Measurements from ENCODE around the gene SGSM1.
"Not testable (repeated sequence)": the region's sequence is repeated elsewhere in the genome, so short reads cannot be mapped to it uniquely, and the experiment has no call there.

SGSM1 gene

DNA sequence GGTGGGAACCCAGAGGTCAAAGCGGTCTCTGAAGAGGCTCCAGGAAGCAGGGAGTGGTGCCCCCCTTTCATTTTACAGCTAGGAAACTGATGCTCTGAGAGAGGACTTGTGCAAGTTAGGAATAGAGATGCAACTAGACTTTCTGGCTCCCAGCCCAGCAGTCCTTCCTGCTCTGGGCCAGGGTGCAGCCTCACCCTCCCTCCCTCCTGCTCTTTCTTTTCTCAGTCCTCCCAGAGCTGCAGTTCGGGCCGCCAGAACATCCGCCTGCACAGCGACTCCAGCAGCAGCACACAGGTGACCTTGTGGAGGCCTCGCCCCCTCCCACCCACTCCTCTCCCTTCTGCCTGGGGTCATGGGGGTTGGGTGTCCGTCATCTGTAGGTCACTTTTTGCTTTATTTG, 89.0 kb downstream of the SGSM1 start:
- DNase-seq (ENCODE audit: low read depth), result no peak

DNA sequence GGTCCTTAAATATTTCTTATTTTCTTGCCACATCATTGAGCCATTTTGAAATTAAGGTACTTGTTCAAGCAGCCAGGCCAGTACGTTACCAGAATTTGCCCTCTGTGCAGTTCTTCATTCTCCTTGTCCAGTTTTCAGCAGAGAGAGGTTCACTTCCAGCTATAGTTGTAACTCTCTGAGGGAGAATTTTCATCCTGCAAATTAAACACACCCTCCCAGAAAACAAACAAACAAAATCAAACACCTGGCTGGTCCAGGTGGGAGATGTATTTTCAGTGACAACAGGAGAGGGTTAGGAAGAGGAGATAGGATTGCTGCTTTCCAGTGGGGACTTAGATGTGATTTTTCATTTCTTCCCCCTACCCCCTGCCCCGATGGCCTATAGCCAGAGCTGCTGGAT, 95.4 kb downstream of the SGSM1 start:
- DNase-seq (ENCODE audit: low read depth), result no peak

DNA sequence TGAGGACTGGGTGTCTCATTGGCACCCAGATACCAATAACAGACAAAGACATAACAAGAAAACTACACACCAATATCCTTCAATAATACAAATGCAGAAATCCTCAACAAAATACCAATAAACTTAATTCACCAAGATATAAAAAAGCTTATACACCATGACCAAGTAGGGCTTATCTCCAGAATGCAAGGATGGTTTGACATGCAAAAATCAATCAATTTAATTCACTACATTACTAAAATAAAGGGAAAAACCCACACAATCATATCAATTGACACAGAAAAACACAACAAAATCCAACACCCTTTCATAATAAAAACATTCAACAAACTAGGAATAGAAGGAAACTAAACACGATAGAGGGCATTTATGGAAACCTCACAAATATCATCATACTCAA, 99.9 kb downstream of the SGSM1 start:
- DNase-seq (ENCODE audit: low read depth), result no peak

DNA sequence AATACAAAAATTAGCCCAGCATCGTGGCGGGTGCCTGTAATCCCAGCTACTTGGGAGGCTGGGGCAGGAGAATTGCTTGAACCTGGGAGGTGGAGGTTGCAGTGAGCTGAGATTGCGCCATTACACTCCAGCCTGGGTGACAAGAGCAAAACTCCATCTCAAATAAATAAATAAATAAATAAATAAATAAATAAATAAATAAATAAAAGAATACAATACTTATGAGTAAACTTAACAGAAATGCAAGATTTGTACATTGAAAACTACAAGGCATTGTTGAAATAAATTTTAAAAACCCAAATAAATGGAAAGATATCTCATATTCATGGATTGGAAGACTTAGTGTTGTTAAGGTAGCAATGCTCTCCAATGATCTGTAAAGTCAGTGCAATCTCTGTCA, 101.1 kb downstream of the SGSM1 start:
- not testable (repeated sequence) for DNase-seq (ENCODE audit: low read depth)

DNA sequence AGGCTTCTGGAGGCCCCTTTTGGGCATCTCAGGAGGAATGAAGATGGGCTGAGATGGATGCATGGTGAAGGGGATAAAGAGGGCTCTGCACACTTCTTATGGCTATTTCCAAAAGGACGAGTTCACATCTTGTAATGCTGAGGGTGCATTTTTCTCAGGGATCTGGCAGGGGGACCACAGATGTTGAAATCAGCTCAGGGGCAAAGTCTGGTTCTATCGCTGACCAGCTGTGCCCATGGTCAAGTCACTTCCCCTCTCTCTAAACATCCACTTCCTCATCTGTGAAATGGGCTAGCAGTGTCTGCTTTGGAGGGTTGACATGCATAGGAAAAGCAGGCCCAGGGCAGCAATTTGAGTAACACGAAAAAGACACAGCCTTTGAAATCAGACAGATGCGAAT, 114.0 kb downstream of the SGSM1 start:
- no peak for DNase-seq (ENCODE audit: low read depth)

DNA sequence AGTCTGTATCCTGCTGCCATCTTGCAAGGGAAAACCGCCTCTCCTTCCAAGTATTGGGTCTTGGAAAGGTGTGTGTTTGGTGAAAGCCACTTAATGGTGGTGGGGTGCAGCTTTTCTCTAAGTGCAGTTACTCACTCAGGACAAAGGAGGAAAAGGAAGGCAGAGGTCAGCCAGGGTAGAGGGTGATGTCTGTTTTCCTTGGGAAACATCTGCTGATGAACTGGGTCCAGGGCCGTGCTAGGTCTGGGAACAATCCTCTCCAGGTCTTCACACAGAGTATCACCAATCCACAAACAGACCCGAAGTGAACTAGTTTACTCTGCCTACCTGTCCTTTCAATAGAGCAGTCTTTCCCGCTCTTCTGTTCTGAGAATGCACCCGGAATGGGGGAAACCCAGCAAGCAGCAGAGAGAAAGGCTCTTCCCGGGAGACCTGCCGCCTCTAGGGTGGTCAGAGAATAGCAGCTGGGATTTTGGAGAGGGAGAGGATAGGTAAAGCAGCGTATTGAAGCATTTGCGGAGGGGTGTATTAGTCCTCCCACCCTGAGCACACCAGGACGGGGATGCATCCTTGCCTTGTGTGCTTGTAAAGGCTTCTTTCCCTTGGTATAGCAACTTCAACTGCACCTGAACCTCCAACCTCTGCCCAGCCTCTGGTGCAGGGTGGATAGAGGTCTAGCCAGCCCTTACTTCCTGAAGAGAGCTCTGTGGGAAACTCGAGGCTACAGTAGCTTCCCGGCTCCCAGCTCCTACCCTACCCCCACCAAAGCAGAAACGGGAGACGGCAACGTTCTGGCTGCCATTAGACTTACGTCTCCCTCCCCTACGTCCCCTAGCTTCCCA, 119.8 kb downstream of the SGSM1 start:
- no peak for DNase-seq (ENCODE audit: low read depth)

DNA sequence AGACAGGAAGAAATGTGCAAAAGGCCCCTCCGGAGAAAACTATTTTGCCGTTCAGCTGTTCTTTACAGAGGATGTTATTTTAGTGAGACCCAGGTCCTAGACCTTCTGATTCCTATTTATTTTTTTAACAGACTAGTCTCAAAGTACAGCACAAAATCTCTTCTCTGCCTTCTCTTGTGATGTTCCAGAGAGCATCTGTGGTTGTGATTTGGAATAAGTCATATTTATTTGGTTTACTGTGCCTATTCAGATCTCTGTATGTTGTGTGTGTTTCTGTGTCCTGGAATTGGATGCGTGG, 120.4 kb downstream of the SGSM1 start:
- DNase-seq (ENCODE audit: low read depth), result no peak

DNA sequence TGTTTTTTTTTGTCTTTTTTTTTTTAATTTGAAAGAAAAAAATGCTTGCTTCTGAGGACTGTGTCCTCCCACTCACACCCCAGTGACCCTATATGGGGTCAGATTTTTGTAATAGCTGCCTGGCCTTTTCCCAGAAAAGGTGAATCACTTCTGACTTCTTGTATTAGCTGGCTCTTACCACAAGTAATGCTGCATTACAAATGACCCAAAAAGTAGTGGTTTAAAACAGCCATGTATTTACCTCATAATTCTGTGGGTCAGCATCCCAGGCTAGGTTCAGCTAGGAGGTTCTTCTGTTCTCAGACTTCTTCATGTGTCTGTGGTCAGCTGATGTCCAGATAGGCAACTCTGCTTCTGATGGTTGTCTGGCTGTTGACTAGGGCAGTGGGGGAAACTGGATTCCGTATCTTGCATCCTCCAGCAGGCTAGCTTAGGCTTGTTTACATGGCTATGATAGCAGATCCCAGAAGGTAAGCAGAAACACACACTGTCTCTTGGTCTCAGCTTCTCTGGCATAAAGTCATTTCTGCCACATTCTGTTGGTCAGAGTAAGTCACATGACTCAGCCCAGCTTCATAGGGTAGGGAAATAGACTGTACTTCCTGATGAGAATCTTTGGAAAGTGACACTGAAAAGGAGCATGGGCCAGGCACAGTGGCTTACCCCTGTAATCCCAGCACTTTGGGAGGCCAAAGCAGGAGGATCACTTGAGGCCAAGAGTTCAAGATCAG, 121.0 kb downstream of the SGSM1 start:
- no peak for DNase-seq (ENCODE audit: low read depth)

DNA sequence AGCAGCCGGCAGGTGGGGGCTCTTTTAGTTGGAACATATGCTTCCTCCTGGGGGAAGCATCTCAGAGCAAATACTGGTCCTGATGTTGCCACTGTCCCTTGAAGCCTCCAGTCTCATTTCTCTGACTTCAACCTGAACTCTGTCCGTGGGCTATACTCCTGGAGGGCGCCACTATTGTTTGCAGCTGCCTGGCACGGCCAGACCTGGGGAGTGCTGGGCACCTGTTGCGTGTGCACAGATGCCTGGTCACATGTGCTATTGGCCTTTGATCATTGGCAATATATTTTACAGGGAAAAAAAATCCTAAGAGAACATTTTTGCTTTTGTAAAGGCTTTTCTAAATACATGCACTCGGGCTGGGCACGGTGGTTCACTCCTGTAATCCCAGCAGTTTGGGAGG, 122.3 kb downstream of the SGSM1 start:
- DNase-seq (ENCODE audit: low read depth), result no peak

DNA sequence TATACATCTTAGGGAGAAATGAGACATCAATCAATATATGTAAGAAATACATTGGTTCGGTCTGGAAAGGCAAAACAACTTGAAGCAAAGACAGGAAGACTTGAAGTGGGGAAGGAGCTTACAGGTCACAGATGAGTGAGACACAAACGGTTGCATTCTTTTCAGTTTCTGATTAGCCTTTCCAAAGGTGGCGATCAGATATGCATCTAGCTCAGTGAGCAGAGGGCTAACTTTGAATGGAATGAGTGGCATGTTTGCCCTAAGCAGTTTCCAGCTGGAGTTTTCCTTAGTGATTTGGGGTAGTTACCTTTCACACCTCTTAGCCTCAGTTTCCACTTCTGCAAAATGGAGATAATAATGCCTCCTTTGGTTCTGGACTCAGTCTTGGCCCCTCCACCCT, 124.7 kb downstream of the SGSM1 start:
- no peak for DNase-seq (ENCODE audit: low read depth)

DNA sequence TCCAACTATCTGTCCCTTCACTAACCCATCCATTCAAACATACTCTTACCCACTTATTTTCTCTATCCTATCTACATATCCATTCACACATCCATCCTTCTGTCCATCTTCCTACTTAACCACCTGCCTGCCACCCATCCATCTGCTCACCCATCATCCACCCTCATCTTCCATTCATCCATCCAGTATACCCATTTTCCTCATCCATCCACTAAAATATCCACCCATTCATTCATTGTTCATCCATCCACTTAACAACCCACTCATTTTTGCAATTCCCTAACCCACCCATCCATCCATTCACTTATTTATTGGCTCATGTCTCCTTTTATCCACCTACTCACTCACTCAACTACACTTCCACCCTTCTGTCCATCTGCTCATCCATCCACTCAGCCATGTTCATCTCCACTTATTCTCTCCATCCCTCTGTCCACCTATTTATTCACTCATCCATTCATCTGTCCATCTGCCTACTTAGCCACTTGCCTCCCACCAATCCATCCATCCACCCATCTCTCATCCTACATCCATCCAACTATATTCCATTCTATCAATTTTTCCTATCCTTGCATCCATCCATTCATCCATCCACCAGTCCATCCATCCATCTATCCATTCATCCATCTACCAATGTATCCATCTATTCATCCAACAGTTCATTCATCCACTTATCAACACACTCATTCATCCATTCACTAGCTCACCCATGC, 129.9 kb downstream of the SGSM1 start:
- no peak for DNase-seq (ENCODE audit: low read depth)

DNA sequence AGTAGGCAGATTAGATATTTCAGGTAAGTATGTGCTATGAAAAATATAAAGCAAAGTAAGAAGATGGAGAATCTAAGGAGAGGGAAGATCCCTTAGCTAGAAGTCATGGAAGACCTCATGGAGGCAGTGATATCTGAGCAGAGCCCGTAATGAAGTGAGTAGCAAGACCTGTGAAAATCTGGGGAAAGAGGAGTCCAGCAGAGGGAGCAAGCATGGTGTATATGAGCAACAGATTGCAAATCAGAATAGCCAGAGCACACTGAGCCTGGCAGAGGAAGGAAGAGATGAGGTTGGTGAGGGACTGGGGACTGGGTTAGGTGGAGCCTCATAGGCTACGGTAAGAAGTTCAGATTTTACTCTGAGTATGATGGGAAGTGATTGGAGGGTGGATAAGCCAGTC, 131.1 kb downstream of the SGSM1 start:
- DNase-seq (ENCODE audit: low read depth), result no peak

DNA sequence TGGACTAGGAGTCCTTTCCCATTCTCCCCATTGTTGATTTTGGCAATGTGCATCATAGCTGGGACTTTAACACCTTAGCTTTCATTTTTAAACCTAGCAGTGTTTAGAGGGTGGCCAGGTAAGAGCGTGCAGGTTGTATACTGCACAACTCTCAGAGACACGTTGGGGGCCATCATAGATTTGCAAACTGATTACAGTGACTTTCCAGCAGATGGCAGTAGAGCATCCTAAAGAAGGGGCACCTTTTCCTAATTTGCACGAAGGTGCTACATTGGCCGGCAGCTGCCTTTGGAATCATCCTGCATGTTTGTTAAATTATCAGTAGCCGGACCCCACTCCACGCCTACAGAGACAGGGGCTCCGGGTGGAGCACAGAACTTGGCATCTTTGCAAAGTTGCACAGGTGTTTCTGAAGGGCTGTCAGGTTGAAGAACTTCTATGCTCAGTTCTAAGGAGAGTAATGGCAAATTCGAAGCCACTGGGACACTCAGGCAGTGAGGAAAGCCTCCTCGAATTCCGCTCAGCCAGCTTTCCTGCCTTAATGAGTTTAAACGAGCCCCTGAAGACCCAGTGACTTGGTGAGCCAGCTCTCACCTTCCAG, 132.8 kb downstream of the SGSM1 start:
- no peak for DNase-seq (ENCODE audit: low read depth)

DNA sequence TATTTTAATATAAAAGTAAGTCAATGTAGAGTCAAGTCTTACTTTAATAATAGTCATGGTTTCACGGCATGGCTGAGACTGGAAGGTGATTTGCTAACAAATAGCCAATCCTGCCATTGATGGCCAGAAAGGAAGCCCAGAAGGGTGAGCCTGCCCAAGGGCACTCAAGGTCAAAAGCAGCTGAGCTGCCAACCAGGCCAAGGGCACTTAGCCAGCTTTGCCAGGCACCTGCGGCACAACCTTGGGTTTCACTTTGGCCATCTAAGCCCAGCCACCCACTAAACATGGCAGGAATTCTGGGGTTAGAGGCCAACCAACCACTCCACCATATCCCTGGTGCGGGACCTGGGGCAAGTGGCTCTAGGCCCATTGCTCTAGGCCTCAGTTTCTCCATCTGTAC, 136.3 kb downstream of the SGSM1 start:
- no peak for DNase-seq (ENCODE audit: low read depth)

DNA sequence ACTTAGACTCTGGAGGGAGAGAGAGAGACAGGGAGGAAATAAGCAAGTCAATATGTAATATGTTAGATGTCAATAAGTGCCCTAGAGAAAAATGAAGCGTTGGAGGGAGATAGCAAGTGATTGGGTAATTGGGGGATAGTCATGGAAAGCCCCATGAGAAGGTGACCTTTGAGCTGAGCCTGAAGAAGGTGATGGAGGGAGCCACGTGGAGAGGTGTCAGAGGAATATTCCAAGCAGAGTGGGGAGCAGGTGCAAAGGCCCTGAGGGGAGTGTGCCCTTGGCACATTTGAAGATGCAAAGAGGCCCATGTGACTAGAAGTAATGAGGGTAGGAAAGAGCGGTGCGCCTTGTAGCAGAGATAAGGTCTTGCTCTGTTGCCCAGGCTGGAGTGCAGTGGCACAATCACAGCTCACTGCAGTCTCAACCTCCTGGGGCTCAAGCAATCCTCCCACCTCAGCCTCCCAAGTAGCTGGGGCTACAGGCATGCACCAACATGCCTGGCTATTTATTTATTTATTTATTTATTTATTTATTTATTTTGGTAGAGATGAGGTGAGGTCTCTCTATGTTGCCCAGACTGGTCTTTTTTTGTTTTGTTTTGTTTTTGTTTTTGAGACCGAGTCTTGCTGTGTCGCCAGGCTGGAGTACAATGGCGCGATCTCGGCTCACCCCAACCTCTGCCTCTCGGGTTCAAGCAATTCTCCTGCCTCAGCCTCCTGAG, 138.4 kb downstream of the SGSM1 start:
- no peak for DNase-seq (ENCODE audit: low read depth)

DNA sequence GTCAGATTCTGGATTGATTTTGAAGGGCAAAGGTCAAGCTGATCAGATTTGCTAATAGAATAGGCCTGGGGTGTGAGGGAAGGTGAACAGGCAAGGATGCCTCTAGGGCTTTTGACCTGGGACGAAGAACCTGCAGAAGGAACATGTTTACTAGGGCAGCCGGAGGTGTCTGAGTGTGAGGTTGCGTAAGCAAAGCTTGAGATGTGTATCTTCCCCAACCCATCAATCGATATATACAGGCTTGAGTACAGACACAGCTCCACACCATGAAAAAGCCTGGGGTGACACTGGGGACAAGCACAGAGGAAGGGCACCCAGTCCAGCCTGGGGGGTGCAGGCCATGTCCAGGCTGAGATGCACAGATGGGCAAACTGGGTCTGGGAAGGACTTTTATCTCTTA, 139.4 kb downstream of the SGSM1 start:
- DNase-seq (ENCODE audit: low read depth), result no peak

DNA sequence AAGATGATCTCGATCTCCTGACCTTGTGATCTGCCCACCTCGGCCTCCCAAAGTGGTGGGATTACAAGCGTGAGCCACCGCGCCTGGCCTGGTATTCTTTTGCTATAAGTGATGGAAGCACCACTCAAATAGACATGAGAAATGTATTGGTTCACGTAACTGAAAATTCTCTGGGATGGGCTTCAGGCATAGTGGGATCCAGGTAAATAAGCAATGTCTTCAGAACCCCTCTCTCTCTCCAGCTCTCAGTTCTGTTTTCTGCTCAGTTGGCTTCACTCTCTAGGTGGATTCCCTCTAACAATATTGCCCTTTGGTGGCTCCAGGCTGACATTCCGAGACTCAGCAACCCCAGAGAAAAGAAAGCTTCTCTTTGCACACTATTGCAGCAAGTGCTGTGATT, 141.4 kb downstream of the SGSM1 start:
- DNase-seq (ENCODE audit: low read depth), result no peak

DNA sequence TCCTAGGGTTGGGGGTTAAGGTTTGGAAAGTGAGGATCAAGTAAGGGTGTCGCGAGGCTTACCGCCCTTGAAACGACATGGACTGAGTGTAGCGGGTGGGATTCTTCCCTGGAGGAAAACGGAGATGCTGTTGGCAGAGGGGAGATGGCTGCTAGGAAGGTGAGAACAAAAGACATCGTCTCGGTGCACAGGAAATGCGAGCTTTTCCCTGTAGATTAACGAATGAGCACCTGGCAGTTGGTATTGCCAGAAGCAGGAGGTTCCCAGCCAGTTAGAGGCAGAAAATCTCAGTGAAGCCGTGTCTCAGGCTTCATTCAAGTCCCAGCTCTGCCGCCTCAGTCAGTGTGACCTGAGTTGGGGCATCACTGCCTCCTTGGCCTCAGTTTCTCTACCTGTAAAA, 141.9 kb downstream of the SGSM1 start:
- no peak for DNase-seq (ENCODE audit: low read depth)

DNA sequence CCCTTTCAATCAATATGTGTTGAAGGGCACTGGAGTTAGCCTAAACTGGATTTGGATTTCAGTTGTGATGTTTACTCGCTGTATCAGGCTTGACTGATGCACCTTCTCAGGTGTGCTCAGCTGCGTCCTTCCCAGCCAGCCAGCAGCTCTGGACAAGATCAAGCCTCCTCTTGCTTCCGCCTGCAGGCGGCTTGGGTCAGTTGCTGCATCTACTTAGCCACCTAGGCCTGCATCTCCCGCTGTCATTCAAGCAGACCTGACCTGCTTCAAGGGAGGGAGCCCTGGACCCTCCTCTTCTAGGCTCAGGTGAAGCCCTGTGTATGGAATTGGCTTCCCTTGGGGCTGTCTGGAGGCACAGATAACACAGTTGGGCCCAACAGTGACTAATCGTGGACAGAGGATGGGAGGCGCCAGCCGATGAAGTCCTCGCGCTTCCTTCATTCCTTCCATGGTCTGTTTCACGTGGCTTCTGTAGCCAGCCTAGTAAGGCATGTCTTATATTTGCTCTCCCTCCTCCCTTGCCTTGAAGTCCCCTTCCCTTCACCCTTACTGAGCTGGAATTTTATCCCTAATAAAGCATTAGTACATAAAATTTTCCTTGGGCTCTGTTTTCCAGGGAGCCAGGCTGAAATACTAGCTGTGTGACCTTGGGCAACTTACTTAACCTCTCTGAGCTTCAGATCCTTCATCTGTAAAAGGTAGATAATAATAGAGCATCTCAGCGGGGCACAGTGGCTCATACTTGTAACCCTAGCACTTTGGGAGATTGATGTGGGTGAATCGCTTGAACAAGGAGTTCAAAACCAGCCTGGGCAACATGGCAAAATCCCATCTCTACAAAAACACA, 142.6 kb downstream of the SGSM1 start:
- no peak for DNase-seq (ENCODE audit: low read depth)

DNA sequence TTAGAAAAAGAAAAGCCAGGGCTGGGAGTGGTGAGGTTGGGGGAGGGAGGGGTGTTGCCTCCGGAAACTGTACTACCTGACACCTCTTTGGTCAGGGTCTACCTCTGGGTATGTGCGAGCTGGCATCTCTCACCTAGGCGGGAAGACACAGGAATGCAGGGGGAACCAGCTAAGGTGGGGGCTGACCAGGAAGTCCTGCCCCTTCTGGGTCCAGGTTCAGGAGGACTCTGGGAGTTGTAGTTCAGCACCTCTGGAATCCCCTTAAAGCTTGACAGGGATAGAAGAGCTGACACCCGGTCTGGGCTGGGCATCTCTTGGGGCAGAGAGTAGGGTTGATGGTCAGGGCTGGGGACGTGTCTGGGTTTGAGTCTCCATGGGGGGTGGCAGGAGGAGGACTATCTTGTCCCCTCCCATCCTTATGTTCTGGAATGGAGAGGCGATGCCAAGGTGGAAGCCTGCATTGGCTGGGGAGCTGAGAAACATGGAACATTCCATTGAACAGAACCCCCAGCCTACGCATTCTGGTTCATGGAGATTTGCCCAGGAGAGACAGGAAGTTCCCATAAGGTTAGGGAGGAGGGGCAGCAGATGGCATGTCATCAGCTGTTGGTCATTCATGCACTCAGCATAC, 144.4 kb downstream of the SGSM1 start:
- DNase-seq (ENCODE audit: low read depth), result no peak
